Sigmoid colon (tissue), 7 donors: ENCODE data around the gene PLEKHG2. TPM values are rescaled to one million over a fixed set of nuclear protein-coding genes. Genes with fewer than 3 reads are reported as not detected.

Experiments
- DNase-seq: peaks from one replicate; pipeline ENCODE4 v3.0.0-alpha.2; 2019
- H3K27ac ChIP-seq, 4 donors: fragments of 200-600 bp; sonication (generic); one replicate each; pipeline ENCODE4 v1.5.1; 2016 to 2019; ENCODE audit warnings: mild to moderate bottlenecking in 1 of 4
- H3K27me3 ChIP-seq, 3 donors: fragments of 200-600 bp; sonication (generic); one replicate each; pipeline ENCODE4 v1.5.1; 2019; ENCODE audit warnings: mild to moderate bottlenecking in 1 of 3
- H3K36me3 ChIP-seq, 4 donors: fragments of 200-600 bp; sonication (generic); one replicate each; pipeline ENCODE4 v1.5.1; 2016 to 2019
- H3K4me1 ChIP-seq, 4 donors: fragments of 200-600 bp; sonication (generic); one replicate each; pipeline ENCODE4 v1.5.1; 2017 to 2019
- H3K4me3 ChIP-seq, 4 donors: fragments of 200-600 bp; sonication (generic); one replicate each; pipeline ENCODE4 v1.5.1; 2017 to 2019; ENCODE audit warnings: mild to moderate bottlenecking in 2 of 4, moderate library complexity in 1 of 4
- H3K9me3 ChIP-seq, 4 donors: fragments of 200-600 bp in 3 of 4; sonication (generic) in 3 of 4; one replicate each; pipeline versions ENCODE4 v1.5.1 to v1.6.1; 2013 to 2019
- EP300 ChIP-seq, 4 donors: sonication (generic); formaldehyde crosslinking; IDR thresholded peaks; one replicate each; pipeline ENCODE4 v1.6.1; 2017; ENCODE audit warnings: antibody characterized with exemption in 4 of 4
- POLR2A ChIP-seq, 2 donors: fragments of 450-650 bp; IDR thresholded peaks; one replicate each; pipeline ENCODE4 v1.6.1; 2016; ENCODE audit warnings: antibody characterized with exemption in 2 of 2, mild to moderate bottlenecking in 2 of 2, moderate library complexity in 2 of 2
- POLR2AphosphoS5 ChIP-seq, 4 donors: sonication (generic); formaldehyde crosslinking; IDR thresholded peaks; one replicate each; pipeline ENCODE4 v1.6.1; 2017; ENCODE audit warnings: antibody characterized with exemption in 4 of 4
- WGBS, 2 donors: extraction: QIAGEN DNeasy Blood & Tissue Kit; methylation state at CpG; one replicate each; pipeline ENCODE4 v1.1.7; 2013; 5-methylcytosine and 5-hydroxymethylcytosine counted together
- intact Hi-C: fragments of 100-400 bp; cut with DNase I; formaldehyde crosslinking; loops from one replicate; pipeline ENCODE4 v1.15.1; 2023
- polyA plus RNA-seq, 3 donors: library from polyadenylated mRNA; stranded (reverse); fragments of 200-250 nt; gene quantifications; one replicate each; pipeline ENCODE4 v1.2.3, GENCODE V29; 2013
- total RNA-seq, 4 donors: library from RNA; depleted of rRNA; stranded (reverse); fragments of >200 nt; gene quantifications; one replicate each; pipeline ENCODE4 v1.1.0, GENCODE V29; 2016
- TF ChIP-seq, protein P1 (sequence below), 4 experiments: fragments of 450-650 bp in 3 of 4; fragments of 200-600 bp in 1 of 4; IDR thresholded peaks; one replicate each; pipeline ENCODE4 v1.5.1; 2016 to 2019; ENCODE audit warnings: antibody characterized with exemption in 4 of 4, mild to moderate bottlenecking in 3 of 4, moderate library complexity in 2 of 4
- donor health status: healthy with polysubstance abuse.
- donor health status: Bipolar disorder and iron deficiency.
- donor health status: healthy.

Gene PLEKHG2
- total and polyA plus RNA-seq, 7 donors: 0.60 to 28.8 (median 10.7) TPM

DNA sequence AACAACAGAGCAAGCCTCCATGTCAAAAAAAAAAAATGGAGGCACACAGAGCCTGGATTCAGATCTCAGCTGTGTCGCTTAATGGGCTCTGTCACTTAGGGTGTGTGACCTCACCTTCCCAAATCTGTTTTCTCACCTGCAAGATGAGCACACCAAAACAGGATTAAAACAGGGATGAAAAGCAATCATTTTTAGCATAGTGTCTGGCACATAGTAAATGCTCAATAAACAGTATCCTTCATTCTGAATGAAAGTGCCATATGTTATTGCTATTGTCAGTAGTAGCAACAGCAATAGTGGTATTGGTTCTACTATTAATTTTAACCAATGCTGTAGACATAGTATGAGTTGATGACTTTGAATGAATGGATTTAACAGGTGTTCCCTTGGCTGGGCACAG is 46.9 kb upstream of the PLEKHG2 start:
- H3K9me3 ChIP-seq: no peaks in the 10 kb centered on the region
- intact Hi-C loops: no loop called here
- TF ChIP-seq, protein P1, sequence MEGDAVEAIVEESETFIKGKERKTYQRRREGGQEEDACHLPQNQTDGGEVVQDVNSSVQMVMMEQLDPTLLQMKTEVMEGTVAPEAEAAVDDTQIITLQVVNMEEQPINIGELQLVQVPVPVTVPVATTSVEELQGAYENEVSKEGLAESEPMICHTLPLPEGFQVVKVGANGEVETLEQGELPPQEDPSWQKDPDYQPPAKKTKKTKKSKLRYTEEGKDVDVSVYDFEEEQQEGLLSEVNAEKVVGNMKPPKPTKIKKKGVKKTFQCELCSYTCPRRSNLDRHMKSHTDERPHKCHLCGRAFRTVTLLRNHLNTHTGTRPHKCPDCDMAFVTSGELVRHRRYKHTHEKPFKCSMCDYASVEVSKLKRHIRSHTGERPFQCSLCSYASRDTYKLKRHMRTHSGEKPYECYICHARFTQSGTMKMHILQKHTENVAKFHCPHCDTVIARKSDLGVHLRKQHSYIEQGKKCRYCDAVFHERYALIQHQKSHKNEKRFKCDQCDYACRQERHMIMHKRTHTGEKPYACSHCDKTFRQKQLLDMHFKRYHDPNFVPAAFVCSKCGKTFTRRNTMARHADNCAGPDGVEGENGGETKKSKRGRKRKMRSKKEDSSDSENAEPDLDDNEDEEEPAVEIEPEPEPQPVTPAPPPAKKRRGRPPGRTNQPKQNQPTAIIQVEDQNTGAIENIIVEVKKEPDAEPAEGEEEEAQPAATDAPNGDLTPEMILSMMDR (IDR thresholded peaks at IDR 0.05): no peak
- no peak for TF ChIP-seq POLR2A (IDR thresholded peaks at IDR 0.05)
- TF ChIP-seq POLR2AphosphoS5 (IDR thresholded peaks at IDR 0.05): no peak
- no peak for TF ChIP-seq EP300 (IDR thresholded peaks at IDR 0.05)
- H3K36me3 ChIP-seq: peaks cover 10 to 90% (median 28%) of the 10 kb centered on the region in 4 donors
- no peaks in the 10 kb centered on the region for H3K27me3 ChIP-seq
- peaks cover 0 to 21% (median 5%) of the 10 kb centered on the region in 4 donors for H3K4me1 ChIP-seq
- H3K27ac ChIP-seq: peak overlapping the region in 3 of 4 donors; percentile 64 to 77 (median 69)
- 100% methylated on average over 1 of the region's 1 CpG for WGBS, 2 donors
- H3K4me3 ChIP-seq: no peak overlapping the region
- DNase-seq: no peak

DNA sequence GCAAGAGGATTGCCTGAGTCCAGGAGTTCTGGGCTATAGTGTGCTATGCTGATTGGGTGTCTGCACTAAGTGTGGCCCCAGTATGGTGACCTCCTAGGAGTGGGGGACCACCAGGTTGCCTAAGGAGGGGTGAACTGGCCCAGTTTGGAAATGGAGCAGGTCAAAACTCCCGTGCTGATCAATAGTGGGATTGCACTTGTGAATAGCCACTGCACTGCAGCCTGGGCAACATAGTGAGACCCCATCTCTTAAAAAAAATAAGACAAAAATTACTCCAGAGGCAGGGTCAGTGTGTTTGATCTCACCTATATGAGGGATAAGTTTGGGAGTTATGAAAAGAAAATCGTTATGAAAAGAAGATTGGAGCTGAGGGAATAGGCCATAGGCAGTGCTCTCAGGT is 43.3 kb upstream of the PLEKHG2 start:
- DNase-seq: no peak
- H3K9me3 ChIP-seq: no peaks in the 10 kb centered on the region

DNA sequence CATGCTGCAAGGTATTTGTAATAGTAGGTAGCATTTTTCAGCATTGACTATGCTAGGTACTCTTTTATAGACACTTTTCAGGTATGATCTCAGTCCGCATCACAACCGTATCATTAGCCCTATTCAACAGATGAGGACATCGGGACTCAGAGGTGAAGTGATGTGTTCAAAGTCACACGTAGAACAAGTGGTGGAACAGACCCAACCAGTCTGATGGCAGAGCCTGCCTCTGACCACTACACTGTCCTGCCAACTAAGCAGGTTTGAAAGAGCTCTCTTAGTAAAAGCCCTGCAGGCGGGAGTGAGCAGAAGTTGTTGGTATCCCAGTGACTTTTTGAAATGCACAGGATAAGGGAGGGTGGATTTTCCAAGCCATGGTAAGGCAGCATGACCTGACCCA is 41.7 kb upstream of the PLEKHG2 start:
- peak overlapping the region in 3 of 4 donors; percentile 88 to 94 (median 91) for H3K27ac ChIP-seq
- H3K27me3 ChIP-seq: no peaks in the 10 kb centered on the region
- intact Hi-C loops: no loop called here
- H3K36me3 ChIP-seq: peaks cover 16 to 62% (median 30%) of the 10 kb centered on the region in 4 donors
- 94 to 99% methylated on average over 5 of the region's 5 CpGs for WGBS, 2 donors
- H3K4me1 ChIP-seq: peaks cover 0 to 30% (median 24%) of the 10 kb centered on the region in 4 donors
- TF ChIP-seq EP300 (IDR thresholded peaks at IDR 0.05): no peak
- TF ChIP-seq POLR2A (IDR thresholded peaks at IDR 0.05): no peak
- TF ChIP-seq POLR2AphosphoS5 (IDR thresholded peaks at IDR 0.05): no peak
- TF ChIP-seq, protein P1 (IDR thresholded peaks at IDR 0.05): no peak
- DNase-seq: no peak
- H3K9me3 ChIP-seq: no peaks in the 10 kb centered on the region
- H3K4me3 ChIP-seq: no peak overlapping the region

More for the DNA sequence above, 43.3 kb upstream of the PLEKHG2 start:
- H3K36me3 ChIP-seq: peaks cover 13 to 66% (median 28%) of the 10 kb centered on the region in 4 donors
- peaks cover 0 to 30% (median 24%) of the 10 kb centered on the region in 4 donors for H3K4me1 ChIP-seq
- intact Hi-C loops: no loop called here
- no peaks in the 10 kb centered on the region for H3K27me3 ChIP-seq
- H3K4me3 ChIP-seq: no peak overlapping the region
- 88 to 91% methylated on average over 2 of the region's 2 CpGs for WGBS, 2 donors
- no peak overlapping the region for H3K27ac ChIP-seq
- TF ChIP-seq EP300 (IDR thresholded peaks at IDR 0.05) (no peak), POLR2AphosphoS5 (IDR thresholded peaks at IDR 0.05) (no peak), POLR2A (IDR thresholded peaks at IDR 0.05) (no peak)
- TF ChIP-seq, protein P1 (IDR thresholded peaks at IDR 0.05): no peak

DNA sequence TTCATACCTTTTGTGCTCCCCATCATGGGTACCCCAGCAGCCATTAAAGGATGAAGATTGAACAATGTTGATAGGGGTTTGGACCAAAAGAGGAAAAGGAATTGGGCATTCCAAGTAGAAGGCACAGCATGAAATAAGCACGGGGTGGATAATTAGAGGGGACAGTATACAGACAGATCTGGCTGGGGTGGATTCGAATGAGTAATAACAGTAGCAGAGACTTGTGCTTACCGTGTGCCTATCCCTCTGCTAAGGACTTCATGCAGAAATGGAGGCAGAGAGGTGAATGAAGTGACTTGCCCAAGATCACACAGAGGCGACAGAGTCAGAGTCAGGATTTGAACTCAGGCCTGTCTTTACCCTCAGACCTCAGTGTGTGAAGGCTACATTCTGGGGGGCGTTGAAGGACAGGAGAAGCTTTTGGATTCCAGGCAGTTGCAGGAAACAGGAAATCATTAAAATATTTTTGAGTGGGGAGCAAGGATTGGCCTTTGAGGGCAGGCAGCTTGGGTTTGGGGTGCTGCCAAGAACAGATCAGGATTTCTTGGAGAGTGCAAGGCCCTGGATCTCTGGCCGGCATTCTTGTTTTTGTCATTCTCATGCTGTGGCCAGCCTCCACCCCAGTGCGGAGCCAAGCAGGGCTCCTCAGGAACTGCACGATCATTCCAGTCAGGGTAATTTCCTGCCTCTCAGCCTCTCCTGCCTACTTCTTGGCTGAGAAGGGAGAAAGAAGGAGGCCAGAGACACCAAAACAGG is 40.2 kb upstream of the PLEKHG2 start:
- Histone ChIP-seq H3K9me3 (no peaks in the 10 kb centered on the region), H3K27me3 (no peaks in the 10 kb centered on the region), H3K36me3 (peaks cover 31 to 64% (median 42%) of the 10 kb centered on the region in 4 donors), H3K4me1 (peaks cover 0 to 30% (median 24%) of the 10 kb centered on the region in 4 donors), H3K27ac (peak overlapping the region; percentile 88 to 94 (median 92)), H3K4me3 (peak overlapping the region in 1 of 4 donors; percentile 7)
- DNase-seq: peak; percentile 96
- TF ChIP-seq, protein P1 (IDR thresholded peaks at IDR 0.05): no peak
- no peak for TF ChIP-seq POLR2A (IDR thresholded peaks at IDR 0.05)
- TF ChIP-seq EP300 (IDR thresholded peaks at IDR 0.05): no peak
- TF ChIP-seq POLR2AphosphoS5 (IDR thresholded peaks at IDR 0.05): peak; percentile 12 to 71 (median 60)
- intact Hi-C loops: no loop called here
- WGBS, 2 donors: 67 to 74% methylated on average over 8 of the region's 8 CpGs
